SKM-1 (cell line): ENCODE results near the gene EPAS1.
A peak's percentile ranks its signal among the peaks of the same experiment; 100 is the strongest.

Experiments used
- DNase-seq: peaks from one replicate; lab custom pipeline; 2025; ENCODE audit not compliant: unreplicated experiment; lab: John Stamatoyannopoulos, UW

EPAS1 gene

GRCh38 chr2:46296840-46297545, at the start of gene EPAS1:
Gene EPAS1, plus strand, starts transcription at chr2:46297407. Its CDS starts 505 bp downstream, at chr2:46297912.
- DNase-seq: no peak

GRCh38 chr2:46248171-46248570, 49.0 kb upstream of the EPAS1 start:
- no peak for DNase-seq

- DNase-seq: no peak
Measured at GRCh38 chr2:46249654-46250053, 47.6 kb upstream of the EPAS1 start.

- DNase-seq: no peak
Measured at GRCh38 chr2:46252891-46253659, 44.1 kb upstream of the EPAS1 start.

GRCh38 chr2:46254474-46254873, 42.7 kb upstream of the EPAS1 start:
- DNase-seq: no peak

GRCh38 chr2:46256563-46257142, 40.6 kb upstream of the EPAS1 start:
- DNase-seq: no peak

- DNase-seq: no peak
Measured at GRCh38 chr2:46257476-46257875, 39.7 kb upstream of the EPAS1 start.

GRCh38 chr2:46257980-46258379, 39.2 kb upstream of the EPAS1 start:
- DNase-seq: no peak

GRCh38 chr2:46258937-46259776, 38.0 kb upstream of the EPAS1 start:
- no peak for DNase-seq

- no peak for DNase-seq
Measured at GRCh38 chr2:46259777-46260168, 37.4 kb upstream of the EPAS1 start.

GRCh38 chr2:46260305-46260704, 36.9 kb upstream of the EPAS1 start:
- DNase-seq: no peak

- no peak for DNase-seq
Measured at GRCh38 chr2:46262248-46262938, 34.8 kb upstream of the EPAS1 start.

- no peak for DNase-seq
Measured at GRCh38 chr2:46263347-46263746, 33.9 kb upstream of the EPAS1 start.

GRCh38 chr2:46264447-46264846, 32.8 kb upstream of the EPAS1 start:
- no peak for DNase-seq

GRCh38 chr2:46266134-46266533, 31.1 kb upstream of the EPAS1 start:
- DNase-seq: no peak

- no peak for DNase-seq
Measured at GRCh38 chr2:46267616-46268015, 29.6 kb upstream of the EPAS1 start.

GRCh38 chr2:46268196-46268595, 29.0 kb upstream of the EPAS1 start:
- DNase-seq: peak; percentile 42

GRCh38 chr2:46269001-46269400, 28.2 kb upstream of the EPAS1 start:
- no peak for DNase-seq

- no peak for DNase-seq
Measured at GRCh38 chr2:46269544-46270273, 27.5 kb upstream of the EPAS1 start.

GRCh38 chr2:46270384-46270783, 26.8 kb upstream of the EPAS1 start:
- no peak for DNase-seq
